AG04450 (cell line): ENCODE measurements around the gene ARFGEF2. TPM values are rescaled to one million over a fixed set of nuclear protein-coding genes. Genes with fewer than 3 reads are reported as not detected.

Experiments used
- CTCF ChIA-PET: fragments of 300-600, 350-600 bp; formaldehyde crosslinking; extraction: SDS; loops from one replicate; lab custom pipeline; 2022; ENCODE audit warnings: antibody characterized with exemption, inconsistent platforms; lab: Charles Lee
- POLR2A ChIA-PET: fragments of 350-600 bp; formaldehyde crosslinking; extraction: SDS; loops from one replicate; lab custom pipeline; 2021; ENCODE audit warnings: antibody characterized with exemption, inconsistent platforms; lab: Yijun Ruan, JAX
- DNase-seq: peaks from one replicate; pipeline ENCODE4 v3.0.0-alpha.2; 2011; ENCODE audit warnings: low read depth, low spot score
- H3K27ac ChIP-seq: one replicate; pipeline ENCODE4 v1.5.1; 2012; ENCODE audit warnings: low read depth, low read length, control low read depth
- H3K27me3 ChIP-seq: one replicate; pipeline ENCODE4 v1.6.0; 2012; ENCODE audit warnings: low read length; ENCODE audit not compliant: control insufficient read depth, insufficient read depth
- H3K4me3 ChIP-seq: 2 replicates; pipeline ENCODE4 v1.5.1; 2011; ENCODE audit warnings: mild to moderate bottlenecking, low read depth, low read length, control low read depth
- H3K9me3 ChIP-seq: 2 replicates; pipeline ENCODE4 v1.5.1; 2012; ENCODE audit warnings: low read length; ENCODE audit not compliant: control insufficient read depth, insufficient read depth
- CTCF ChIP-seq: IDR thresholded peaks from 2 replicates; pipeline ENCODE4 v1.5.1; 2011; ENCODE audit warnings: low read depth, low read length, control low read depth, inconsistent platforms
- polyA plus RNA-seq: library from polyadenylated mRNA; depleted of rRNA; stranded (reverse); fragments of >200 nt; gene quantifications from 2 replicates; pipeline ENCODE4 v1.2.3, GENCODE V29; 2011

Gene ARFGEF2
- polyA plus RNA-seq, 1 experiment, result 22.3 TPM

- CTCF ChIA-PET, result interaction anchor here (1.1 kb wide), 1 partner anchor 241 kb away, joined by 6 read pairs; no protein-coding TSS in a partner anchor
- H3K4me3 ChIP-seq, result no peak overlapping the region
Measured at GRCh38 chr20:48898896-48899530, 22.5 kb upstream of the ARFGEF2 start.

GRCh38 chr20:48899881-48900280, 21.6 kb upstream of the ARFGEF2 start:
- TF ChIP-seq CTCF, result no peak
- H3K9me3 ChIP-seq, result no peaks in the 10 kb centered on the region
- H3K27me3 ChIP-seq, result peaks cover 9% of the 10 kb centered on the region
- ChIA-PET POLR2A (no interaction called here), CTCF (interaction anchor here (2.7 kb wide), 1 partner anchor 242 kb away, joined by 12 read pairs; no protein-coding TSS in a partner anchor)
- no peak overlapping the region for H3K4me3 ChIP-seq
- no peak overlapping the region for H3K27ac ChIP-seq
- no peak for DNase-seq

More at GRCh38 chr20:48898896-48899530, 22.5 kb upstream of the ARFGEF2 start:
- TF ChIP-seq CTCF, result no peak
- POLR2A ChIA-PET, result no interaction called here
- no peak overlapping the region for H3K27ac ChIP-seq
- peaks cover 9% of the 10 kb centered on the region for H3K27me3 ChIP-seq
- no peak for DNase-seq
- H3K9me3 ChIP-seq, result peaks cover 2% of the 10 kb centered on the region; the same call in 1 of the 2 replicates

GRCh38 chr20:48901326-48901725, 20.2 kb upstream of the ARFGEF2 start:
- no peak for TF ChIP-seq CTCF
- peaks cover 9% of the 10 kb centered on the region for H3K27me3 ChIP-seq
- POLR2A ChIA-PET, result no interaction called here
- H3K9me3 ChIP-seq, result no peaks in the 10 kb centered on the region
- no peak overlapping the region for H3K4me3 ChIP-seq
- CTCF ChIA-PET, result interaction anchor here (0.5 to 2.7 kb wide), 2 partner anchors 244 to 258 kb away, joined by 3 to 12 read pairs; no protein-coding TSS in a partner anchor
- DNase-seq, result no peak
- H3K27ac ChIP-seq, result no peak overlapping the region

GRCh38 chr20:48903705-48904104, 17.8 kb upstream of the ARFGEF2 start:
- TF ChIP-seq CTCF, result no peak
- CTCF ChIA-PET, result interaction anchor here (0.7 to 10.2 kb wide), 4 partner anchors 13 to 745 kb away, joined by 3 to 401 read pairs (median 27); no protein-coding TSS in a partner anchor
- POLR2A ChIA-PET, result no interaction called here
- peaks cover under 1% of the 10 kb centered on the region; the same call in 1 of the 2 replicates for H3K9me3 ChIP-seq
- DNase-seq, result no peak
- H3K4me3 ChIP-seq, result no peak overlapping the region
- no peak overlapping the region for H3K27ac ChIP-seq
- peaks cover 9% of the 10 kb centered on the region for H3K27me3 ChIP-seq
